ENCODE data around the gene RHOU.

- no peak for TF ChIP-seq CTCF (conservative IDR thresholded peaks at IDR 0.05; ENCODE audit: low read depth, low read length)
- TF ChIP-seq EZH2 (IDR thresholded peaks at IDR 0.05; ENCODE audit: borderline replicate concordance, low read depth, low read length, poor library complexity, severe bottlenecking) = no peak
These were observed 12.8 kb downstream of the RHOU start for GRCh38 chr1:228748029-228748428.

Measured in A673 (cell line).